HG03135 (cell line): ENCODE measurements around the gene CAMK4.
"Not testable (repeated sequence)": the region's sequence is repeated elsewhere in the genome, so short reads cannot be mapped to it uniquely, and the experiment has no call there.

ENCODE experiments used
- ATAC-seq: cut with Tn5 transposase; IDR thresholded peaks from one replicate; pipeline ENCODE4 v1.9.1; 2021; ENCODE audit warnings: mild to moderate bottlenecking, moderate library complexity; ENCODE audit not compliant: unreplicated experiment

Gene CAMK4

DNA sequence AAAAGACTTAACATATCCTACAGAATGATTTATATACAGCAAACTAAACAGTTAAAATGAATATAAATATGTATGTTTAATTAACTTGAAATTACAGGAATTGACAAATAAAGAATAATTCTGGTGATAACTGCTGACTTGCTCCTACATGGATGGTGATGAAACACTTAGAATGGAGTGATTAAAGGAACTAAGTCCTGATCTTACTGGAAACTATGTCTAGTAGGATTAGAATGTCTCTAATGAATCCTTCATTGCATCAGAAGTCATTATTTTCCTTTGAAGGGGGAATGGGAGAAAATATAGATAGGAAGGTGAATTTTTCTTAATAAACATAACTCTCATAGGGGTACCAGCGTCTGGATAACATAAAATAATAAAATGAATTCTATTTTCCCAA lies 77.1 kb downstream of the CAMK4 start:
- ATAC-seq, result no peak

DNA sequence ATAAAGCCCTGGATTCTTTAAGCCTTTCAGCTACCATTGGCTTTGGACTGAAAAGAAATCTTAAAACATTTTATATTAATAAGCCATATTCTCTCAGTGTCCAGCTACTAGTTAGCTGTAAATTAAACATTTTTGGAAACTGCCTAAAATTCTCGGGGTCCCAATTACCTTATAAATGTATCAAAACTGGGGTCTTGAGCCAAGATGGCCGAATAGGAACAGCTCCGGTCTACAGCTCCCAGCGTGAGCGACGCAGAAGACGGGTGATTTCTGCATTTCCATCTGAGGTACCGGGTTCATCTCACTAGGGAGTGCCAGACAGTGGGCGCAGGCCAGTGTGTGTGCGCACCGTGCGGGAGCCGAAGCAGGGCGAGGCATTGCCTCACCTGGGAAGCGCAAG lies 77.9 kb downstream of the CAMK4 start:
- ATAC-seq, result not testable (repeated sequence)

DNA sequence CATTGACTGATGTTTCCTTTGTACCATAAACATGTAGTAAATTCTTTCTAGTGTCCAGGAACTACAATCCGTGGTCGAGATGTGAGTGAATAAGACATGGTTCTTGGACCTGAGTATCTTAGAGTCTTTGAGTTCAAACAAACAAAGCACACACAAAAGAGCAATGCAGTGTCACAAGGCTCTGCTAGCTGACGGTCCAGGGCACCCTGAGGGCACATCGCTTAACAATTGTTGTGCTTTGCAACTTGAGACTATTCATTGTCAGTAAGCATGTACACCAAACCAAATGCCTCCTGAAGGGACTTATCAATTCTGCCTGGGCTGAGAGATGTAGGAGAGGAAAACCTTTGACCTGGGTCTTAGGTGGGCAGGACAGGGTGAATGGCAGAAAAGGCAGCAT lies 84.8 kb downstream of the CAMK4 start:
- no peak for ATAC-seq

DNA sequence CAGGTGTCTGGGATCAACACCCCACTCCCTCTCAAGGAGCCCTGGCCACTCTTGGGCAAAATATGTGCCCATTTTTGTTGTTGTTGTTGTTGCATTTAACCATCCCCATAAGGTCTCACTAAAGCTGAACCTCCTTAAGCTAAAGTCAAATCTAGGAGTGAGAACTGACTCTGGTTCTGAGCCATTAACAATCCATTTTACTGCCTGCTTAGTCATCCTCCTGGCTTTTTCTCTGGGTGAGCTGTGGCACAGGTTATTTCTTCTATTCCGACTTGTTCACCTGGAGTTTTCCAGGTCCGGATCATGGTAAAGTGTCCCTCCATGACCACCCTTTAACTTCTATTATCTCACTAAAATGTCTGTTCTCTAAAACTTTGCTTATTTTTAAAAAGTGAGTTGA lies 85.2 kb downstream of the CAMK4 start:
- no peak for ATAC-seq

DNA sequence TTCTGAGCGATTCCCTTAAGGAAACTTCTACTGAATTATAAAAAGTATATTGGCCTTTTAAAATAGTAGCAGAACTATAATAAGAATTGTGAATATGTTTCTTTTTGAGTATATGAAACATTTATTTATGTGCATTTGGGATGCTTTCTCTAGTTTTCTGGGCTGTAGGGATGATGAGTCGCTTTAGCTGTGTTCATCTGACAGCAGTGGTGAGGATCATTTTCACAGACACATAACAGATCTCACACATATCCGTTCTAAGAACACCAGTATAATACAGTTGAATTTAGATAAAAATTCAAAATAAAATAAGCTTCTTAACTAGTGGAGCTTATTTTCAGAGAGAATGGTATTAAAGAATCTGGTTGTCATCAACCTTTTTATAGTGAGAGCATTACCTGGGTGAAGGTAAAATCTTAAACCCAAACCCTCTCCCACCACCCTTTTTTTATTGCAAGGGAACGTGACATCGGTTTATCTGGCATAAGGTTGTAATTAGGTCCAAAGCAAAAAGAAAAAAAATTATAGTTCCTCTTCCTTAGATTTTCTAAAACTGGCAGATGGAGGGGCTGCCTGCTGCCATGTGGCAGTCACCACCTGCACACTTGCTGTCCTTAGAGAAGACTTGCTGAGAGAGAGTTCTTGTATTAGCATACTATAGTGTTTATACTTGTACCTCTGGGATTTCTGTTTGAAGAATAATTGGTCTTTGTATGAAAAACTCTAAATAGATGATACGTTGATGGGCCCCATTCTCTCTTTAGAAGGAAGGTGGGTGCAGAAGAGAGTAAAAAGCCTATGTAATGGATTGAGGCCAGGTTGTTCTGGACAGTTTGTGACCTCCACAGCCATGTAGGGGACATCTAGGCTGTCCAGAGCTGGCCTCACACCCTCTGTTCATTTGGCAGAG lies 86.8 kb downstream of the CAMK4 start:
- ATAC-seq, result no peak

DNA sequence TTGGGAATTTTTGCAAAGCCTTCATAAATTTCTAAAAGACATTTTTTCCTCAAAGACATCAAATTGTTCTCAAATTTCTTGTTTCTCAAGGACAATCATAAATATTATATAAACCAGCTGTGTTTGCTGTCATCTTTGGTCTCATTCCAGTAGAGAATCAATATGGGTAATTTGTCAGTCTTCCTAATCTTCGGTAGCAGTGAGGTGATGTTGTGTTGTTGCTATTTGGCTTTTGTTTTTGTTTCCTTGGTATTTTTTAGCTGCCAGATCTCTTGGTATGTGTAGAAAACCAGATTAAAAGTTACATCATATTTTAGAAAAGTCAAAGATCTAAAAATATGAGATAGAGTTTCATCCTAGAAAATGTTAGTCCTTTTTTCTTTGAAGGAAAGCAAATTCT lies 87.5 kb downstream of the CAMK4 start:
- no peak for ATAC-seq

DNA sequence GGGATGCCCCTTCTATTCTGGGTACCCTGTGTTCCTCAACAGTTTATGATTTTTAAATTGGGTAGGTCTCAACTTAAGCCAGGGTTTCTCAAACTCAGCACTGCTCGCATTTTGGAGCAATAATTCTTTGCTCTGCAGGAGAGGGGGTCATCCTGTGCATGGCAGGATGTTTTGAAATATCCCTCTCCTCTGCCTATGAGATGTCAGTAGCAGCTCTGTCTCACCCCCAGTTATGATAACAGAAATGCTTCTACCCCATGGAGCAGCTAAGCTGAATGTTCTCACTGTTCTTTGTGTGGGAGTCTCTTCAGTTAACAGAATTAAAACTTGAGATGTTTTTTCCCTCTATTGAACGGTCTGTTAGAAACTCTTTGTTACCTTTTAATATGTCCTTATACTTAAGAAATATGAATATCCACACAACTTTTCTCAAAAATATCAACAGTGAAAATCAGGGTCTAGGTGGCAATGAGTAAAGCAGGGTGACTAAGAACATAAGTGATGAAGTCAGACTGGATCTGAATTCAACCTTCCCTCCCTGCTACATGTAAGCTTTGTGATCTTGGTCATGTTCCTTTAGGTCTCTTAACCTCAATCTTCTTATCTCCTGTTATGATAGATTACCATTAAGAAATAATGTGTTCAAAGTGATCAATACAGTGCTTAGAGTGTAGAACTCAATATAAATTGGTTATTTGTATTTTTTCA lies 89.0 kb downstream of the CAMK4 start:
- no peak for ATAC-seq

DNA sequence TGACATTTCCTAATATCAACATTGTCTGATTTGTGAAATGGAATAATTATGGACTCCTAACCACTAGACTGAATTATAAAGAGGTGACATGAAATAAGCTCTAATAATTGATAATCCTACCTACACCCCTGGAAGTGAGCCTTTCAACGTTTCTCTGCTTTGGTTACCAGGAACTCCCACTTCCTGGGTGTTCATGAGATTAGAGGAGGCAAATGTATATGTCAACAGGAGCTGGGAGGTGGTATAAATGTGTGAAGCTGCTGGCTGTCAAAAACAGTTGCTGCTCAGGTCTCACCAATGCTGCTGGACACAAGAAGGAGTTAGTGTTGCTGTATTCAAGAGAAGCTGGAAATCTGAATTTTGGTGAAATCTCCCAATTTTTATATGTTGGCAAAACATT lies 96.8 kb downstream of the CAMK4 start:
- ATAC-seq, result no peak

DNA sequence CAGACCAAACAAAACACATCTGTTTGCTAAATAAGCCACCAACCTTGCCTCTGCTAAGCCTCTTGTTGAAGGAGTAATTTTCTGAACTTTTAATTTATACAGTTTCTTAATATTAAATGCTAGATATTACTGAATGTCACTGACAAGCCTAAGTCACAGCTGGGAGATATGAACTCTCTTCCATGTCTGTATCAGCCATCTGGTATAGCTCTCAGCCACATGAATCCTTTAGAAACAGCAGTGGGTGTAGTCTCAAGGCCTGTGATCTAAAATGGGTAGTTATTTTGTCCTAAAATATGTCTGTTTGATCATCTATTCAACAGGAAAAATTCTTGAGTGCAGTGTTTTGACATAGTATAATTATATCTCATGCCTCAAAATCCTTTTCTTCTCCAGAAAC lies 97.2 kb downstream of the CAMK4 start:
- no peak for ATAC-seq

DNA sequence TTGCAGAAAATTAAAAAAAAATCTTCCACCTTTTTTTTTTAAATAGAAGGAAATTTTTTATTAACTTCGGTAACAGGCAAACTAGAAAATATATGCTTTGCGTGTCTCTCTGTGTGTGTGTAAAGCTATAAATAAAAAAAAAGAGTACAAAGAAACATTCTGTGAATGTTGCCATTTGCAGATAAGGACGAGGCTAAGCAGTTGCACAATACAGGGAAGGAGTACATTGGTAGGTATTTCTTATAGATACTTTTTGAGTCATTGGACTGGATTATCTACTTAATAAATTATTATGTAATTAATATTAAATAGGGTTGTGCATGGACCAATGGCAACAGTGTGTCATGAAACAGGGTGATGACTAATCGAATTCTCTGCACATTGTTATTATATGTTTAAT lies 102.4 kb downstream of the CAMK4 start:
- no peak for ATAC-seq

DNA sequence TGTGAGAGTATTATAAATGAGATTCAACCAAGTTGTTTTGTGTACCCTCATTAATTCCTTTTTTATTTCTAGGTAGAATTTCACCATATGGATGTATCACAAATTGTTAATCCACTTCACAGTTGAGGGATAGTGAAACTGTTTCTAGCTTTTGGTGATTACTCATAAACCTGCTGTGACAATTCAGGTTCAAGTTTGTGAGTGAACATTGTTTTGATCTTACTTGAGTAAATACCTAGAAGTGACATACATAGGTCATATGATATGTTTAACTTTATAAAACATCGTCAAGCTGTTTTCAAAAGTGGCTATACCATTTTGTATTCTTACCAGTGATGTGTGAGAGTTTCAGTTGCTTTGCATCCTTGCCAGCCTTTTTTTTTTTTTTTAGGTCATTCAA lies 112.9 kb downstream of the CAMK4 start:
- no peak for ATAC-seq

DNA sequence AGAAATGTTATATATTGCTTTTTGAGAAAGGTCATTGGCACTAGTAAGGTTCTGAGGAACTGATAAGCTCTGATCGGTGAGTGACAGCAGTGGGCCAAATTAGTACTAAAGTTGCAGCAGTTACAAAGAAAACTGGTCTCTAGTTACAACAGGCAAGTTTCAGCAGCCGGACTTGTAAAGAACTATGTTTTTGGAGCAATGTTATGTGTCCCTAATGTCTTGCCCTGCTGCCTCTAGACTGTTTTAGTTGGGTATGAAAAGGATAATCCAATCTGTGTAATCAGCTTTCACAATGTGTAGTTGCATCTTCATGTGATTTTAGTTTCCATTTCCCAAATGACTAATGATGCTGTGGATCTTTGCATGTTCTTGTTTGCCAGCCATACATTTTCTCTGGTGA lies 113.5 kb downstream of the CAMK4 start:
- no peak for ATAC-seq

DNA sequence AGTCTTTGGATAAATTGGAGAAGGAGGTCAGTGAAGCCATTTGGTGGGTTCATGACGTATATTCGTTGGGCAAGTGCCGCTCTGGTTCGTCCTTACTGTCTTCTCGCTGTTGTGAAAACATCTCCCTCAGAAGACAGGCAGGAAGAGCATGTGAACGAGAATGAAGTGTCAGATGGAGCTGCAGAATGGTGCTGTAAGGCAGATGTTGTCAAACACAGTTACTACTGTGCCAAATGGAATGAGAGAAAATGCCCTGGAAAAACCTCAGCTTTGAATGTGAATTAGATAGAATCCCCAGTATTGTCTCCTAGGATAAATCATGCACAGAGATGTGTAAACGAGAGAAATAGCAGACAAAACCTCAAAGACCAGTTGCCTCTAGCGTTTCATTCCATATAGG lies 121.5 kb downstream of the CAMK4 start:
- no peak for ATAC-seq

DNA sequence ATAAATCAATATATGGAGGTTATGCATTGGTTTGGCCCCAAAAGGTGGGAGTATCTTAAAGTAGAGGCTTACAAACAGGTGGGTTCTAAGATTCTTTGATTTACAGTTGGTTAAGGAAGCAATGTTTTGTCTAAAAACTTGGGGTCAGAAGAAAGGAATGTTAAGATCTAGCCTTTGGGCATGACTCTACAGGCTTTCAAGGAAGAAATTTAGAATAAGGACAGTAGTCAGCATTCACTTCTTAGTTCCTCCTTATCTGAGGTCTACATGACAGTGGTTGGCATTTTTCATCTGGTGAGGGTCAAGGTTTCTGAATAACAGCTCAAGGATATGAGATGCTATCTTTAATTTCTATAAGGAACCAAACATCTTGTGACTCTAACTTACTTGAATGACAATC lies 122.8 kb downstream of the CAMK4 start:
- no peak for ATAC-seq

DNA sequence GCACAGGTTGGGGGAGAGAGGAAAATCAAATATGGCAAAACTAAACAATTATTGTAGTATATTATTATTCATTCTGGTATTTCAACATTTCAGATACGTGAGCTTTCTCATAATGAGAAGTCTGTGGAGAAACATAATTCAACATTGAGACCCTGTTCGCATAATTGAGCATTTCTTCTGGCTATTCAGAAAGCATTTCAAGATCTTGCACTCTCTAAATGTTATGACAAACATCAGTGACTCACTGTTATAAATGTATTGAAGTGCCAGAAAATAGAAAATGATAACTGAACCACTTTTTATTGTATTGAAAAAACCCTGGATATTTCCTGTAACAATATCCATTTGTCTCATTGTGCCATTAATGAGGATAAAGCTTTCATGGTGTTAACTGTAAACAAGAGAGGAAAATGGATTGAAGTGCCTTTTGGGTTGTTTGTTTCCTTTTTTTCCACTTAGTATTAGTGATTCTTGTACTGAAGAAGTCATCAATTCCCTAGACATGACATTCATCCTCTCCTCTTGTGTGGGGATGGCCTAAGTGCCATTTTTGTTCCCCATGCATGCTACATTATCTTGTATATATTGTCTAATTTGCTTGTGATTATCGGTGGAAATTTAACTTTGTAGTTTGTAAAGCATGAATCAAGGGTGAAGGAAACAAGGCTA lies 124.6 kb downstream of the CAMK4 start:
- ATAC-seq, result no peak

DNA sequence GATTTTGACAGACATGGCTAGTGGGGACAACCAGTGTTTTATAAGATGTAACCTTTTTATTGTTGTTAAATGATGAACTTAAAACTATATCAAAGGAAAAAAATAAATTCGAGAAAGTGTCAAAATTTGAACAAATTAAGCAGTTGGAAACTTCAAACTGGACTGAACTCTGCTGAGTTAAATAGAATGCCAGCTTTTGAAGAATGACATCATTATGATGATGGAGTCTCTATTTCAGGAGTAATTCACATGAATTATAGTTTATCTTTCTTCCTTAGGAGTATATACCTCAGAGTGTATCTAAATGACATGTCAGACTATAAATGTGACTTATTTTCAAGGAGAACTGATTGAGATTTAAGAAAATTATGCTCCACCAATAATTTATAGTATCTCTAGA lies 125.2 kb downstream of the CAMK4 start:
- ATAC-seq, result no peak

DNA sequence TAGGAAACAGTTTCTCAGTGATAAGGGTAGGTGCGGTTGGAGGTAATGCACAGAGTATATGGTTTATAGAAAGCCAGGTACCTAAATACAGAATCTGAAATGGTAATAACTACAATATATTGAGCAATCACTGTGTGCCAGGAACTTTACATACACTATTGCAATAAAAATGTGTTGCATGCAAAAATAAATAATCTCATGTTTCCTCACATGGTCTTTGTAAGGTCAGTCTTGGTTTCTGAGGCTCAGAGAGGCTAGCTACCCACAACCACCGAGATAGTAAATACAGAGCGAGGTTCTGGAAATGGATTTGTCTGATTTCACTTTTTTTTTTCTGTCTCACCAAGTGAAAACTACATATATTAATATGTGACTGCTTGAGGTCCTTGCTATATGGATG lies 128.9 kb downstream of the CAMK4 start:
- no peak for ATAC-seq

DNA sequence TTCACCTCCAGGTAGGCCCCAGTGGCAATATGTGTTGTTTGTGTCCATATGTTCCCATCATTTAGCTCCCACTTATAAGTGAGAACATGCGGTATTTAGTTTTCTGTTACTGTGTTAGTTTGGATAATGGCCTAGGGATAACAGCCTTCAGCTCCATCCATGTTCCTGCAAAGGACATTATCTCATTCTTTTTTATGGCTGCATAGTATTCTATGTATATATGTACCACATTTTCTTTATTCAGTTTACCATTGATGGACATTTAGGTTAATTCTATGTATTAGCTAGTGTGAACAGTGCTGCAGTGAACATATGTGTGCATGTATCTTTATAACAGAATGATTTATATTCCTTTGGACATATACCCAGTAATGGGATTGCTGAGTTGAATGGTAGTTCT lies 134.5 kb downstream of the CAMK4 start:
- ATAC-seq, result not testable (repeated sequence)

DNA sequence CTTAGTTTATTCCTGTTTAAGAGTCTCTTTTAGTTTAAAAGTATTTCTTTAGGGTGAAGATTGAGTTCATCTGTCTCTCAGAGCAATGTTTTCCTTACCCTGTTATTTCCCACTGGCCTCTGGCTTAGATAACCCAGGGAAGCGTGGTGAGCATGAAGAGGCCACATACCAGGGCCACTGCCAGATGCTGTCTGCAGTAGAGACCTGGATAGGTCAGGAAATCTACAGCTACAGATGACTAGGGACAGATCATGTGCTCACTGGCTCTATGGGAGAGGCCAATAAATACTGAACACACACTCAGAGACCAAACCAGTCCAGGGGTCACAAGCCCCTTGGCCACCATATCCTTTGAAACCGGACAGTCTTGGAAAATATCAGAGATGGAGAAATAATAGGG lies 136.0 kb downstream of the CAMK4 start:
- no peak for ATAC-seq

DNA sequence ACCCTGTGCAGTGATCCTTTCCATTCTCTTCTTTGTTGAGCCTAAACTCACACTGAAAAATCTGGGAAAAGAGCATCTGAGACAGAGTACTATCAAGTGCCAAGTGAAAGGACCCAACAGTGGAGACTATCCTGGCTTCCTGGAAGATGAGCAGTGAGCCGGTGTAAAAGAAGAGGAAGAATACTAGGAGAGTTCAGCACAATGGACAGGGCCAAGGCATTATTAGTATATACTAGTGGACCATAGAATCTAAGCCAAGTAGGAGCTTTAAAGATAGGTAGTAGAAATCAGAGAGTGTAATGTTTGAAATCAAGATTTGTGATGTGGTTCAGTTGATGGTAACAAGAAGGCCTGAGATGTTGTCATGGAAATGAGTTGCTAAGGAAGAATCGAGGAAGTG lies 140.8 kb downstream of the CAMK4 start:
- no peak for ATAC-seq

DNA sequence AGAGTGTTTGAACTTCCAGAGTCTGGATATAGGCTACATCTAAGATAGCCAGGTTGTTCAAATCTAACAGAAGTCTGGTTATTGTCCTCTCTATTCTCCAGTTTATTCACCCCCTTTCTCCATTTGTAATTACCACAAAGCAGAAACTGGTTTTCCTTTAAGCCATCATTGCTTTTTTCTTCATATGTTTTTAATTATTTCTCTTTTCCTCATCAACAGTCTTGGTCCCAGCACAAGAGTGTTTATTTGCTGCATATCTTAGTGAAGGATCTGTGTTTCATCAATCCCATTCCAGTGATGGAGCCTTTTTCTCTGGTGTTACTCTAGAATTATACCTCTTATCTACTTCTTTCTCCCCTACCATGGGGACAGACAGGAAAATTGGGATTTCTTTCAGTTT lies 142.2 kb downstream of the CAMK4 start:
- no peak for ATAC-seq

DNA sequence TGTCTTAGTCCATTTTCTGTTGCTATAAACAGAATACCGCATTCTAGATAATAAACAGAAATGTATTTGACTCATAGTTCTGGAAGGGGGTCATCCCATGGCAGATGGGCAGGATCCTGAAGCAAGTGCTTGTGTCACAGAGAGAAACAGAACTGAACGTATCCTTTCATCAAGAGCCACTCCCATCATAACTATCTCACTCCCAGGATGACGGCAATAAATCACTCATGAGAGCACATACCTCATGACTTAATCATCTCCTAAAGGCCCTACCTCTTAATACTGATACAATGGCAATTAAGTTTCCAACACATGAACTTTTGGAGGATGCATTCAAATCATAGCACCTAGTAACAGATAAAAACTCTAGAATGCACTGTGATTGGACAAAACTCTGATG lies 142.9 kb downstream of the CAMK4 start:
- no peak for ATAC-seq
